Subcutaneous adipose tissue (tissue), 4 donors: ENCODE results near the gene ATAT1. TPM values are rescaled to one million over a fixed set of nuclear protein-coding genes. Genes with fewer than 3 reads are reported as not detected.

ENCODE experiments used
- total RNA-seq, 4 donors: library from RNA; depleted of rRNA; stranded (reverse); fragments of >200 nt; gene quantifications; one replicate each; pipeline ENCODE4 v1.1.0, GENCODE V29; 2016
- TF ChIP-seq, protein P1 (sequence below): fragments of 450-650 bp; IDR thresholded peaks from one replicate; pipeline ENCODE4 v1.5.1; 2016; ENCODE audit warnings: low read depth, mild to moderate bottlenecking, control low read depth, antibody characterized with exemption, moderate library complexity

ATAT1 gene
- total RNA-seq, 4 donors from 2014 or later, result 2.0 to 5.9 (median 5.3) TPM

DNA sequence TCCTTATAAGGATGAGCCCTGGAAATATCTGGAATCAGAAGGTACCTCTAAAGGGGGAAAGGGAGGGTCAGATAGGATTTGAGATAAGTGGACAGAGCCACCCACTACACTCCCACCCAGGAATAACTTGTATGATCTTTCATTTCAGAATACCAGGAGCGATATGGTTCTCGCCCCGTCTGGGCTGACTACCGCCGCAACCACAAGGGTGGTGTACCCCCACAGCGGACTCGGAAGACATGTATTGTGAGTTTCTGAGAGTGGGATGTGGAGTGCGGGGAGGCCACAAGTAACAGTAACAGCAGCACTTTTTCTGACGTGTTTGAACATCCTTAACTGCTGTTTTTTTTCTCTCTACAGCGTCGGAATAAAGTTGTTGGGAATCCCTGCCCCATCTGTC, 7.1 kb upstream of the ATAT1 start:
- TF ChIP-seq, protein P1, sequence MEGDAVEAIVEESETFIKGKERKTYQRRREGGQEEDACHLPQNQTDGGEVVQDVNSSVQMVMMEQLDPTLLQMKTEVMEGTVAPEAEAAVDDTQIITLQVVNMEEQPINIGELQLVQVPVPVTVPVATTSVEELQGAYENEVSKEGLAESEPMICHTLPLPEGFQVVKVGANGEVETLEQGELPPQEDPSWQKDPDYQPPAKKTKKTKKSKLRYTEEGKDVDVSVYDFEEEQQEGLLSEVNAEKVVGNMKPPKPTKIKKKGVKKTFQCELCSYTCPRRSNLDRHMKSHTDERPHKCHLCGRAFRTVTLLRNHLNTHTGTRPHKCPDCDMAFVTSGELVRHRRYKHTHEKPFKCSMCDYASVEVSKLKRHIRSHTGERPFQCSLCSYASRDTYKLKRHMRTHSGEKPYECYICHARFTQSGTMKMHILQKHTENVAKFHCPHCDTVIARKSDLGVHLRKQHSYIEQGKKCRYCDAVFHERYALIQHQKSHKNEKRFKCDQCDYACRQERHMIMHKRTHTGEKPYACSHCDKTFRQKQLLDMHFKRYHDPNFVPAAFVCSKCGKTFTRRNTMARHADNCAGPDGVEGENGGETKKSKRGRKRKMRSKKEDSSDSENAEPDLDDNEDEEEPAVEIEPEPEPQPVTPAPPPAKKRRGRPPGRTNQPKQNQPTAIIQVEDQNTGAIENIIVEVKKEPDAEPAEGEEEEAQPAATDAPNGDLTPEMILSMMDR, result no peak

DNA sequence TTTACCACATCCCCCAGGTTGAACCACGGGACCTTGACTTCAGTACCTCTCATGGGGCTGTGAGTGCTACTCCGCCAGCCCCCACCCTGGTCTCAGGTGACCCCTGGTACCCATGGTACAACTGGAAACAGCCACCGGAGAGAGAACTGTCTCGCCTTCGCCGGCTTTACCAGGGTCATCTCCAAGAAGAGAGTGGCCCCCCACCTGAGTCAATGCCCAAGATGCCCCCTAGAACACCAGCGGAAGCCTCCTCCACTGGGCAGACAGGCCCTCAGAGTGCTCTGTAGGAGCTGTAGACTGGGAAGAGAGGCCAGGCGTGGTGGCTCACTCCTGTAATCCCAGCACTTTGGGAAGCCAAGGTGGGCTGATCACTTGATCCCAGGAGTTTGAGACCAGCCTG, 1.2 kb upstream of the ATAT1 start:
- TF ChIP-seq, protein P1, result no peak

GRCh38 chr6:30635834-30636233, 9.2 kb downstream of the ATAT1 start:
- TF ChIP-seq, protein P1, result no peak

- TF ChIP-seq, protein P1, result no peak
These were observed 13.8 kb downstream of the ATAT1 start for GRCh38 chr6:30640481-30640880.

DNA sequence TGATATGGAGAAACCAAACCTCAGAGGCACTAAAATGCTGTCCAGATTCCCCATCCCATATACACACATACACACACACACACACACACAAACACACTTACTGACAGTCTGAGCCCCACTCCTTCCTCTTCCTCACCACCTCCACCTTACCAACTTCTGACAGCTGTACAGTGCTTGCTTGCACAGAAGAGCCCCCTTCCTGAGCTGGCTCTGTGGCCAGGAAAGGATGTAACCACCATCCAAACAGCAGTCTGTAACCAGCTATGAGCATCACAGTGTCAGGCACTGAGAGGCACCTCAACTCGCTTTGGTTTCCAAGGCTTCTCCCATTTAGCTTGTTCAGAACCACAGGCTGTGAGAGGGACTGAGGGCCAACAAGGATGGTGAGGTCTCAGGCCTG, 14.4 kb downstream of the ATAT1 start:
- TF ChIP-seq, protein P1, result no peak

- TF ChIP-seq, protein P1, result no peak
These were observed 17.0 kb downstream of the ATAT1 start for GRCh38 chr6:30643656-30644055.

DNA sequence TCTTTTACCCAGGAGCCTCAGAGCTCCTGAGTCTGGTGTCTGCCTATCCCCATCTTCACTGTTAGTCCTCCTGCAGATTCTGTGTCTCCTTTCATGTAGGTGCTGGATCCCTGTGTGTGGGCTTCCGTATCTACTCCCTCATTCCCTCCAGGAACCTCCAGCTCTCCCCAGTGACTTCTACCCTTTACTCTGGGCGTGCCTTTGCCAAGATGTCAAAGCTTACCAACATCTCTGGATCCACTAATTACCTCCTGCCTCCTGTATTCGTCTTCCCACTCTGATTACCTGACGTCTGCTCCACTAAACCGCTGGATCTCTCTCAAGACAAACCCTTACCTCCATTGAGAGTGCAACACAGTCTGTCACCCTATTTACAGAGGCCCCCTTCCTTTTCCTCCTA, 18.1 kb downstream of the ATAT1 start:
- TF ChIP-seq, protein P1, result no peak
